Measurements from ENCODE around the gene ATP5F1E.

The ATP5F1E gene

DNA sequence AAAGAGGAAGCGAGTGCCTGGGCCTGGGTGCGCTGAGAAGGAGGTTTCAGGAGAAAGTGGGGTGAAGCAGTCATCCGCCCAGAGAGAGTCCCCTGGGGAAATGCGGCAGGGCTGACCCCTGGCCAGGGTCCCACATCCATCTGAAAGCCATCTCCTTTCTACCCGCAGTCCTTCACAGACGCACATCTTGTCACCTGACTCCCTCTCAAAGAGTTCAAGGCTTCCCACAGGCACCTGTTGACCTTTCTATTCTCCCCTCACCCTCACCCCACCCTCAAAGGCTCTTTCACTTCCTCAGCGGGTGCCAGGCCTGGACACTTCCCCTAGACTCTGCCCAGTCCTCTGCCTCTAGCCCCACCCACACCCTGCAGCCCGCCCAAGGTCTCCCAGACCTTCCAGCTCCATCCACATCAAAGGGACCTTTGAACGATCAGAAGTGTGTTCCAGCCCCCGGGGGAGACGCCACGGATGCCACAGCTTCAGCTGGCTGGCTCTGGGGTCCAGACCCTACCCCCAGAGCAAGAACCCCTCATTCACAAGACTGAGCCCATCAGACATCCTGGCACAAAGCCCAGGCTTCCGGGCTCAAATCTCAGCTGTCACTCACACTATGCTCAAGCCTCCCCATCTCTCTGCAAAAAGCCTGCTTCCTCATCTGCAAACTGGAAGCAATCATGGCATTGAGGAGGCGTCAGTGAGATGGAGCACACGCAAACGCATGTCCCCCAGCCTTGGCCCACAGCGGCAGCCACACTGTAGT lies 27.2 kb downstream of the ATP5F1E start:
- DNase-seq, result no peak

DNA sequence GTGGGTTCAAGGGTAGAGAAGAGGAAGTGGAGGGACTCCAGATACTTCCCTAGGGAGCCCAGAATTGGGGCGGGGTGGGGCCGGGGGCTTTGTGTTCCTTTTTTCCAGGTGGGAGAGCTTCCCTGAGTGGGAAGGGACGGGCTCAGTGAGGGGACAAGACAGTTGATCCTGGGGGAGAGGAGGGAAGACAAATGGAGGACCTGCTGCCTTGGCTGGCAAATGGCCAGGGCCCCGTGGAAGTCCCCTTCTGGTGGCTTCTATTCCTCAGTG lies 27.7 kb downstream of the ATP5F1E start:
- DNase-seq, result no peak

DNA sequence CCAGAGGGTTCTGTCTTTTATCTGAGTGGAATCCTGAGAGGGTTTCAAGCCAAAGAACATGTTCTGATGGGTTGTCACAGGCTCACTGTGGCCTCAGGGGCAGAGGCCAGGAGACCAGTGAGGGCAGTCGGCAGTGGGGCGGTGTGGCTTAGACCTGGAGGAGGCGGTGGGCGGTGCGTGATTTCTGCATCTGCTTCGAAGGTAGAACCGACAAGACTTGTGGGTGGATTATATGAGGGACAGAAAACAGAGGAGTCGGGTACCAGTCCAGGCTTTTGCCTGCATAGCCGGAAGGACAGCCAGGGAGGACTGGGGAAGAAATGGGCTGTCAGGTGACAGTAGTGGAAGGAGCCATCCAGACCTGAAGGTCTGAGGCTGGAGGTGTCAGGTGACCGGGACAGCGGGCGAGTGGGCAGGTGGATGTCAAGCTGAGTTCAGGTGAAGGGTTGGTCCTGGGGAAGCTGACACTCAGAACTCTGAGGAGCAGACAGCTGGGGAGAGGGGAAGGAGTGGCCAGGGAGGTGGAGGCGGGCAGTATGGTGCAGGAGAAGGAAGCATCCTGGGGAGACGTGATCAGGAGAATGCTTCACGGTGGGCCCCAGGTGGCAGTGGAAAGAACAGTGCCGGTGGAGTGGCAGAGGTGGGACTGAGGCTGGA lies 28.2 kb downstream of the ATP5F1E start:
- DNase-seq, result no peak

DNA sequence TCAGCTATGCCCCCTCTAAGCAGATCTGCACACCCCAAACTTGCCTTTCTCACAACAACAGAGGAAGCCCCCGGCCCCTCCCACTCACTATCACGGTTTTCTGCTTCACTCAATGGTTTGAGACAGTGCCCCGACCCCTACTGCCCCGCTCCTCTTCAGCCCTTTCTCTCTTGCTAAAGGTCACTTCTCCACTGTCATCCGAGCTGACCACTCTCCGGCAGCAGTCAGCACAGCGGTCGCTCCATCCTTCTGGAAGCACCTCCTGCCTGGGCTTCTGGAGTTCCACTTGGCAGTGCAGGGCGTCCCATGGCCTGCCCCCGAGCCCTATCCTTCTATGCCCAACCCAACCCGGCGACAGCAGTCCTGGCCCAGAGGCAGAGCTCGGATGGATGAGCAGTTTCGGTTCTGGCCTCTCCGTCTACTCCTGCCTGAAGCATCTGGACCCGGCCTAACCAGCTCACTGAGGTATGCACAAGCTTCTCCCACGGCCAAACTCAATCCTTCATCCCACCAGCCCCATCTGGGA lies 29.2 kb downstream of the ATP5F1E start:
- DNase-seq, result no peak

DNA sequence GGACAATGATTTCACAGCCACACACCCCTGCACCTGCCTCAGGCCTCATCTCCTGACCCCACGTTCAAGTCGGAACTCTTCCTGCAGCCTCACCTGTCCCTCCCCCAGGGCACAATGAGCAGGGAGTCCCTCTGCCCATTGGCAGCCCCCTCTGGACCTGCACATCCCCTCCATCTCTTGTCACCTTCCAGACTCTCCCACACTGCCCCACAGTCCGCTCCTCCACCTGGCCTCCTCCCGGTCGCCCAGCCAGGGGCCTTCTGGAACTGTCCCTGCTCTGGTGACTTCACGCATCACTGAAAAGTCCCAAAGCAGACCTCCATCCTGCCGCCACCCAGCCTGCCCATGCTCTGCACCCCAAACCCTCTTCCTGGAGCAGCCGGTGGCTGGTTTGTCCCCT lies 29.7 kb downstream of the ATP5F1E start:
- DNase-seq, result no peak

DNA sequence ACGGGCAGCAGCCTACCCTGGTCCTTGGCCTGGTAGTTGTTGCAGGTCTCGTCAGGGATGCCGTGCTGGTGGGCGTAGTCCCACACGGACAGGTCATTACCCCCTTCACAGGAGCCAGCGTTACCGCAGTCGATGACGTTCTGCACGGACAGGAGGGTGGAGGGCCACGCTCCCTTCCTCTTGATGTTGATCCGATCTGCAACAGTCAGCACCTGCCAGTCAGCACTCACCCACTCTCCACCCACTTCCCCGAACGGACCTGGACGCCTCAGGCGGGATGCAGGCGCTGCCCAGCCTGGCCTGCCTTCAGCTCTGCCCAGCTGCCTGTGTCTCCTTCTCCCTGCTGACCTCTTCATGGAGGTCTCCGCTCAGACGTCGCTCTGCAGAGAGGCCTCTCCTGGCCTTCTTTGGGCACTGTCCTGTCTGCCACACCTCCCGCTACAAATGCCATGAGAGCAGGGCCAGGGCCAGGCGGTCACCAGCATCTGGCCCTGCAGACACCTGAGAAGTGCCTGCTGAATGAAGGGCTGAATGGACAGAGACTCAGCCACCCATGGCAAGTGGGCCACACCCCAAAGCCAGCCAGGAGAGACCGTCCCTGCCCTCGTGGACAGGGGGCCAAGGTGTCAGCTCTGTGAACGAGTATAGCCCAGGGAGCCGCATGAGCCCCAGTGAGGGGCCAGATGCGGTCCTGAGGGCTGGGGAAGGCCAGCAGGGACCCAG lies 30.5 kb downstream of the ATP5F1E start:
- no peak for DNase-seq

DNA sequence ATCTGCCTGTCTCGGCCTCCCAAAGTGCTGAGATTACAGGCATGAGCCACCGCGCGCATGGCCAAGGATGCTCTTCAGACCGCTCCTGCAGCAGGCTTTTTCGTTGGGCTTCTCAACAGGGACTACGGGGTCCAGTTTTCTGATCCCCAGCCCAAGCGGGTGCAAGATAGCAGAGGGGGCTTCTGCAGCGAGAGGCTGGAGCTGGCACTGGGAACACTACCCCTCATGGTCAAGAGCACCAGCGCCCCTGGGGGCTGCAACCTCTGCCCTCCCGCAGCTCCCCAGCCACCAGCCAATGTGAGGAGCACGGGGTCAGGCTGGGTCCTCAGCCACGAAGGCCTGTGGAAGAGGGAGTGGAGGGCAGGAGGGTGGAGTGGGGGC lies 31.1 kb downstream of the ATP5F1E start:
- no peak for DNase-seq

DNA sequence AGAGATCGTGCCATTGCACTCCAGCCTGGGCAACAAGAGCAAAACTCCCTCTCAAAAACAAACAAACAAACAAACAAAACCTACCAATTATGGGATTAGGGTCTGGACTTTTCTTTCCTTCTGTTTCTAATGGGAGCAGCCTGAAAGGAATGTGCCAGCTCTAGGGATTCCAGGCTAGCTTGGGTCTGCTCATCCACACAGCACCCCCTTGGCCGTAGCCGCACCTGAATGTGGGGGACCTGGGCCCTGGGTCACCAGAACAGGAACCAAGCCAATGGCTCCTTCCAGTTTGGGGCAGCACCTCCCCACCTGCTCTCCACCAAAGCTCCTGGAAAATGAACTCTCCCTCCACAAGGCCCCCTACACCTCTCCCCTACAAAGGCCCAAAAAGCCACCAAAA lies 31.8 kb downstream of the ATP5F1E start:
- DNase-seq, result no peak

DNA sequence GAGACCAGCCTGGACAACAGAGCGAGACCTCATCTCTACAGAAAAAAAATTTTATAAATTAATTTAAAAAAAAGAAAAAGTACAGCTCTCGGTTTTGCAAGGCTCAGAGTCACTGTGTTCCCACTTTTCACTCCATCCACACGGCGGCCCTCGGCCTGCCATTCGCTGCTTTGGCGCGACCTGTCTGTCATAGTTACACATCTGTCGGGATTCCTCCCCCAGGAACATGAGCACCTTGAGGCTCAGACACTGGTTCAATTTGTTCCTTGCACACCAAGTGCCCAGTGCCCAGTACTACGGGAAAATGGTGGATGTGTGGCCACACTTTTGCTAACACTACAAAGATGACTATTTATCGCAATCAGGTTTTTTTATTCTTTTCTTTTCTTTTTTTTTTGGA lies 33.5 kb downstream of the ATP5F1E start:
- no peak for DNase-seq

DNA sequence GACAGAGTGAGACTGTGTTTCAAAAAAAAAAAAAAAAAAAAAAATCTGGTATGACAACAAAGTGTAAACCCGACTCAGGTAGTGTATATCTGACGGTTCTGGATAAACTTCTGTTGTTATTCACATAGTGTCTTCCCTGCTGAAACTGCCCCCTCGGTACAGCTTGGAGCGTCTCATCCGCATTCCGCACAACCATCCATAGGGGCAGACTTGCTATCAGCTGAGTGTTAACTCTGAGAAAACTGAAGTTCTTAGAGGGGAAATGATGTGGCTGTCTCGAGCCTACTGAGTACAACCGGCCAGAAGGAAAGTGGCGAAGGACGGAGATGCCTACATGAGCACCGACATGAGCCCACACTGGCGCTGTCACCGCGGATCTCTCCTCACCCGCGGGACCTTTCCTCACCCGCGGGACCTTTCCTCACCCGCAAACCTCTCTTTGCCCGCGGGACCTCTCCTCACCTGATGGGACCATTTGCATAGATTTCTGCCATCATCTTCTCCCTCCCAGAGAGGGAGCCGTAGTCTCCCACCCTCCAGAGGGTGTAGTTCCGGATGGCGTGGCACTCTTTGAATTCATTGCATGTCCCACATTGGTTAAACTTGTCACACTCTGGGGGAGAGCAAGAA lies 34.9 kb downstream of the ATP5F1E start:
- peak; percentile 25 for DNase-seq

DNA sequence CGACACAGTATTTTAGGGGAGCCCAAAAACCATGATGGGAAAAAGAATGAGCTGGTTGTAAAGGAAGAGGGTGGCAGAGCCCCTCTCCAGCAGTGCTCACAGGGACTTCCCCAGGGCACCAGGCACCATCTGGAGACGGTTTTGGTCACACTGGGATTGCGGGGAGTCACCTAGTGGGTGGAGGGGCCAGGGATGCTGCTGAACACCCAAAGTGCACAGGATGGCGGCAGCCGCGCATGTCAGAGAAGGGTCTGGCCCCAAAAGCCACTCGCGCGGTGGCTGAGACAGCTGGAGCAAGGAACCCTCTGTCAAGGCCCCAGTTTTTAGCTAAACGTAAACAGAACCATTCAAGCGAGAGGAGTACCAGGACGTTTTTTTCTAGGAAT lies 35.9 kb downstream of the ATP5F1E start:
- DNase-seq, result no peak

DNA sequence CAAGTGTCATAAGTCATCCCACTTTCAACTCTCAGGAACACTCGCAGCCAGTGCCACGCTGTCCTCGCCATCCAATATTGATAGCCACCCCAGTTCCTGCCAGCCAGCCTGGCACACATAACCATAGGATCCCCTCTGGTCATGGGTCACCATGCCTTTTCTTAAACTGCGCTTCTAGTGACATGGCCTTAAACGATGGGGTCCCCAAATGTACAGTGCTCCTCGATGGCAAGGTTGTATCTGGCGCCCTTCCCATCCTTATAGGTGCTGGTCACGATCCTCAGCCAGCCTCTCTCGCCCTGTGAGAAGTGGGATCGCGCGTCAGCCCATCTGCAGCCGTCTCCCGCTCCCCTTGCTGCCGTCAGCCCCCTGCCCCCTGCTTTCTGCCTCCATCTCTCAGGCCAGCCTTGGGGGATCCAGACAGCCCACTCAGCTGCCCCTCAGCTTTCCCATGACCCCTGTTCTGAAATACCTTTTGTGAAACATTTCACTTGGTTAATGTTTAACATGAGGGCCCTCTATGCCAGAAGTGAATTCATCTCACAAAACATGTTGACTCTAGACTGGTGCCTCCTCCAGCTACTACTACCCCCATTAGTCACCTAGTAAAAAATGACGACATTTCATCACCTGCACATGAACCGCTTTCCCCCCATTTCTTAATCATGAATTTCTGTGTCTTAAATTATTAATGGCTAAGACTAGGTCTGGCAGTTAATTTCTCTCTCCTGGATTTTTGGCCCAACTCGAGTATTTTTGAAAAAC lies 36.5 kb downstream of the ATP5F1E start:
- no peak for DNase-seq

DNA sequence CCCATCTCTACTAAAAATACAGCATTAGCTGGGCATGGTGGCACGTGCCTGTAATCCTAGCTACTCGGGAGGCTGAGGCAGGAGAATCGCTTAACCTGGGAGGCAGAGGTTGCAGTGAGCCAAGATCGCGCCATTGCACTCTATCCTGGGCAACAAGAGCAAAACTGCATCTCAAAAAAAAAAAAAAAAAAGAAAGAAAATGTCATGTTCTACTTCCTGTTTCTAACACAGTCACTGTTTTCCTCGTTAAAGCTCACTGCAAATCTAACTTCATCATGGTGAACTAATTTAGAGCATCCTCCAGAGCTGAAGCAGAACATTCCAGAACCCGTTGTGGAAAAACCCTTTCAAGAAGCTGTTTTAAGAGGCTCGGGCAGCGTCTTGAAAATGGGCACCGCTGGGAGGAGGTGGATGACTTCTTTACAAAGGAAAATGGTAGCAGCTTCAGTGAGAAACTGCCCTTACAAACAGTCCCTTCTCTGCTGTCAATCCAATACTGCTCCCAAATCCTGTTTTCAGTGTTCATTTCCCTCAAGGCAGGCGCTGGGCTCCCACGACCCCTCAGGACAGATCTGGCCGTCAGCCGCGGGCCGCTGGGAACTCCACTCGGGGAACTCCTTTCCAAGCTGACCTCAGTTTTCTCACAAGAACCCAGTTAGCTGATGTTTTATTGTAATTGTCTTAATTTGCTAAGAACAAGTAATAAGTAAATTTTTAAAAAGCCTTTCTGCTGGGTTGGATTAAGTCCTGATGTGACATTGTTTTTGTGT lies 37.6 kb downstream of the ATP5F1E start:
- no peak for DNase-seq

DNA sequence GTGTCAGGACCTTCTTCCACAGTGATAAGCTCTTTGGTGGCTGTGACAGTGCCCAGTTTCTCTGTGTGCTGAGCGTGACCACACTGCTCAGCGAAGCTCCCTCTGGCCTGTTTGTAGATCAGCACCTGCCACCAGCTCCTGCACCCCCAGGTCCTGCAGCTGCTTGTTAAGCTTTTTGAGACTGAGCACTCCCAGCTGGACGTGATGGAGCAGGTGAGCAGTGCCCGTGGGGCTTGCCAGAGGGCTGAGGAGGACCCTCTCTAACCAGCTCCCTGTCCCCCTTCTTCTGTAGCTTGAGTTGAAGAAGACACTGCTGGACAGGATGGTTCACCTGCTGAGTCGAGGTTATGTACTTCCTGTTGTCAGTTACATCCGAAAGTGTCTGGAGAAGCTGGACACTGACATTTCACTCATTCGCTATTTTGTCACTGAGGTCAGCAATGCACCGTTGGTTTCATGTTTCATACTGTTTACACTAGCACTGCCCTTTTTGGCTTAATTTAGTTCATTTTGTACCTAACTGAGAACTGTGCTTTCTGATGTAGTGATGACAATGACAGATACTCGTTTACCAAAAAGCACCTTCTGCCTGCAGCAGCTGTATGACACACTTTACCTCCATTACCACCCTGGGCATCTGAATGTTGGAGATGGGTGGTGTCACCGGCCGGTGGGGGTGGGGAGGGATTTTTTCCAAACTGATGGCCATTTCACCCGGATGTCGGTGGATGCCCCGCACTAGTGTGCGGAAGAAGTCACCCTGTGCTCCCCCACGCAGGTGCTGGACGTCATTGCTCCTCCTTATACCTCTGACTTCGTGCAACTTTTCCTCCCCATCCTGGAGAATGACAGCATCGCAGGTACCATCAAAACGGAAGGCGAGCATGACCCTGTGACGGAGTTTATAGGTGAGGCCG lies 38.5 kb downstream of the ATP5F1E start:
- DNase-seq, result peak; percentile 41

DNA sequence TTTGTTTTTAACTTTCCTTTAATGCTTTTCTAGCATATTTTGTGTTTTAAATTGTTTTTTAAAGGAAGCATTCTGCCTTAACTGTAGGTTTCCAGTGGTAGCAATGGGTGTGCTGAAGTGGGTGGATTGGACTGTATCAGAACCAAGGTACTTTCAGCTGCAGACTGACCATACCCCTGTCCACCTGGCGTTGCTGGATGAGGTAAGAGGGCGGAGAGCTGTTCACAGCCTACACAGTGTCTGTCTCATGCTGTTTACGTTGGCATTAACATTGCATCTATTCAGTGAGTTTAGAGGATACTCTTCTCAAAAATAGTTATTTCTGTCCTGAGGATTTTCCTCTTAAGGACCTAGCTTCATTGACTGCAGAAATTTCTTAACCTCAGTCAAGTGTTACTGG lies 39.2 kb downstream of the ATP5F1E start:
- no peak for DNase-seq

DNA sequence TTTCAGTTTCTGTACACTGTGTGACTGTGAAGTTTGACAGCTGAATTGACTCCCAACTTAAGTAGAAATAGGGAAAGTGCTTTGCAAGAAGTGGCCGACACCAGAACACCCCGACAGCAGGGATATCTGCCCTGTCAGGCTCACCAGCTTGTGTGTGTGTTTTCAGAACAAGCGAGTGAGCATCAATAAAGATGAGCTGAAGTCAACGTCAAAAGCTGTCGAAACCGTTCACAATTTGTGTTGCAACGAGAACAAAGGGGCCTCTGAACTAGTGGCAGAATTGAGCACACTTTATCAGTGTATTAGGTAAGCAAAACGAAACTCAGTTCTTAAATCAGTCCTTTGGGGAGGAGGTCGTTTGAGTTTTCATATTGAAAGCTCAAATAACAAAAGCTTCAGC lies 40.4 kb downstream of the ATP5F1E start:
- DNase-seq, result no peak

DNA sequence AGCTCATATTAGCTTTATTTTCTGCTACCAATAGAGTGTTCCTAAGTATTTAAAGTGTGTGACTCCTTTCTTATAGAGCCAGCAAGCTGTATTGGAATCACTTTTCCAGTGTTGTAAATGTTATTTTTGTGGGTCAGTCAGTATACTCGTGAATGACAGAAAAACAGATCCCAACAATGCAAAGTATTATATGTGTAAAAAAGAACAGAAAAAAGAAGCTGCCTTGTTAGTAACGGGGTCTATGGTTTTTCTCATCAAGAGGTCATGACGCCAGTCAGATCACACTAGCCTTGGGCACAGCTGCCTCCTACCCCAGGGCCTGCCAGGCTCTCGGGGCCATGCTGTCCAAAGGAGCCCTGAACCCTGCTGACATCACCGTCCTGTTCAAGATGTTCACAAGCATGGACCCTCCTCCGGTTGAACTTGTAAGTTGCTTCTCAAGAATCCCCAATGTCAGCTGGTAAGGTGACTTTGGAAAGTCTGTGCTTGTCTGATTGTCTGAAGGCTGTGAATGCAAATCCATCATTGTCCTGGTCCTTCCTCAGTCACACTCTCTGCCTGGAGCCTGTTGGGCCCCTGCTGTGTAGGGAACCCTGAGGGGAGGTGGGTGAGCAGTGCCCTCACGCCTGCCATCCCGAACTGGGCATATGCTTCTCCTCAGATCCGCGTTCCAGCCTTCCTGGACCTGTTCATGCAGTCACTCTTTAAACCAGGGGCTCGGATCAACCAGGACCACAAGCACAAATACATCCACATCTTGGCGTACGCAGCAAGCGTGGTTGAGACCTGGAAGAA lies 41.3 kb downstream of the ATP5F1E start:
- DNase-seq, result peak; percentile 29

DNA sequence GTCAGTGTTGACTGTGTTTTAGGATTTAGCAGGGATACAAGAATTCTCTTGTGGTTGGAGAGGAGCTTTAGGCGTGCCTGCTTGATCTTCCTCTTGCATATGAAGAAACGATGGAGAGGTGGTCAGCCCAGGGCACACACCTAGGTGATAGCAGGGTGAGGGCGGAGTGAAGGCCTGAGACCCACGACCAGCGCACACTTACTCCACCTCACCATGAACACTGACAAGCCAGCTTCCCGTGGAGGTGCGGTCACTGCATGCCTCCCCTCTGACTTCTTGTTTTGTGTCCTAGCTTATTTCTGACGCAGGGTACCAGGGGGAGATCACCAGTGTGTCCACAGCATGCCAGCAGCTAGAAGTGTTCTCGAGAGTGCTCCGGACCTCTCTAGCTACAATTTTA lies 42.9 kb downstream of the ATP5F1E start:
- DNase-seq, result no peak

DNA sequence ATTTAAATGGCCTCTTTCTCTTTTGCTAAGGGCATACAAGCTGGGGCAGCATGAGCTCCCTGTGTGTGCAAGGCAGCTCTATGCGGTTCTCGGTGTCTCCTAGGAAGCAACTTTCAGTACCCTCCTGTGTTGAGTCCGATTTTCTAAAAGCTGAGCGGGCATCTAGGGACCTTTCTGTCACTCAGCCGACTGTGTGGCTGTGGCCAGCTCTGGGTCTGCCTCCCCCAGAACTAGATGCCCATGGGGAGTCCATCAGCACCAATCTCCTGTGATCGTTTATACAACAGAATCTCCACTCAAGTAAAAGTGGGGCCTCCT lies 43.6 kb downstream of the ATP5F1E start:
- no peak for DNase-seq

Measured in right forelimb (tissue), 1 donor.